Neural cell (in vitro differentiated cells): ENCODE measurements around the gene ADPRM. TPM values are rescaled to one million over a fixed set of nuclear protein-coding genes. Genes with fewer than 3 reads are reported as not detected.

ENCODE experiments used
- H2AFZ ChIP-seq: fragments of 200-600, 300-800 bp; sonication (generic), shearing (Covaris generic); 2 replicates; pipeline ENCODE4 v1.6.0; 2014; ENCODE audit warnings: low read depth, mild to moderate bottlenecking, antibody characterized with exemption, low read length, moderate library complexity
- H3F3A ChIP-seq: fragments of 200-600 bp; shearing (Covaris generic); 2 replicates; pipeline ENCODE4 v1.6.1; 2016; ENCODE audit warnings: mild to moderate bottlenecking, moderate library complexity, mixed read lengths, antibody characterized with exemption, low read length; ENCODE audit not compliant: insufficient read depth, poor library complexity, severe bottlenecking
- H3K27ac ChIP-seq: fragments of 200-600, 300-800 bp; sonication (generic), shearing (Covaris generic); 2 replicates; pipeline ENCODE4 v1.5.1; 2014; ENCODE audit warnings: mild to moderate bottlenecking, low read length, moderate library complexity
- H3K27me3 ChIP-seq: fragments of 300-800, 200-600 bp; sonication (generic), shearing (Covaris generic); 2 replicates; pipeline ENCODE4 v1.6.0; 2014; ENCODE audit warnings: mild to moderate bottlenecking, low read depth, low read length, moderate library complexity; ENCODE audit not compliant: insufficient read depth
- H3K36me3 ChIP-seq: fragments of 300-800, 200-600 bp; sonication (generic), shearing (Covaris generic); 2 replicates; pipeline ENCODE4 v1.5.1; 2014; ENCODE audit warnings: mild to moderate bottlenecking, antibody characterized with exemption, low read length, moderate library complexity; ENCODE audit not compliant: insufficient read depth
- H3K4me2 ChIP-seq: fragments of 300-800, 200-600 bp; sonication (generic), shearing (Covaris generic); 2 replicates; pipeline ENCODE4 v1.6.0; 2014; ENCODE audit warnings: mild to moderate bottlenecking, low read length
- H3K4me3 ChIP-seq: fragments of 300-800, 200-600 bp; sonication (generic), shearing (Covaris generic); 2 replicates; pipeline ENCODE4 v1.5.1; 2014; ENCODE audit warnings: mild to moderate bottlenecking, low read length, moderate library complexity
- H3K79me2 ChIP-seq: fragments of 200-600 bp; shearing (Covaris generic); replicated peaks from 2 replicates; pipeline ENCODE4 v1.6.0; 2014; ENCODE audit warnings: mild to moderate bottlenecking, low read length, moderate library complexity; ENCODE audit not compliant: insufficient read depth
- H3K9ac ChIP-seq: fragments of 300-800, 200-600 bp; sonication (generic), shearing (Covaris generic); 2 replicates; pipeline ENCODE4 v1.6.1; 2016; ENCODE audit warnings: mild to moderate bottlenecking, low read length, mixed read lengths
- H3K9me2 ChIP-seq: fragments of 200-600 bp; shearing (Covaris generic); 2 replicates; pipeline ENCODE4 v1.6.1; 2016; ENCODE audit warnings: mild to moderate bottlenecking, low read length, mixed read lengths; ENCODE audit not compliant: insufficient read depth
- H3K9me3 ChIP-seq: fragments of 200-600, 300-800 bp; sonication (generic), shearing (Covaris generic); 2 replicates; pipeline ENCODE4 v1.6.1; 2016; ENCODE audit warnings: mild to moderate bottlenecking, mixed run types, low read length, moderate library complexity, mixed read lengths
- H4K20me1 ChIP-seq: fragments of 200-600 bp; shearing (Covaris generic); 2 replicates; pipeline ENCODE4 v1.6.1; 2016; ENCODE audit warnings: mild to moderate bottlenecking, mixed run types; ENCODE audit not compliant: insufficient read depth
- CTCF ChIP-seq: fragments of 450-650 bp; IDR thresholded peaks from 2 replicates; pipeline ENCODE4 v1.5.1; 2014; ENCODE audit warnings: antibody characterized with exemption, mild to moderate bottlenecking, moderate library complexity; ENCODE audit not compliant: poor library complexity, severe bottlenecking
- EP300 ChIP-seq: fragments of 450-650 bp; conservative IDR thresholded peaks from 2 replicates; pipeline ENCODE4 v1.6.1; 2014; ENCODE audit warnings: antibody characterized with exemption, mild to moderate bottlenecking, moderate library complexity; ENCODE audit not compliant: poor library complexity, severe bottlenecking
- EZH2 ChIP-seq: fragments of 200-600, 300-800 bp; shearing (Covaris generic), sonication (generic); IDR thresholded peaks from 2 replicates; pipeline ENCODE4 v1.6.1; 2014; ENCODE audit warnings: antibody characterized with exemption, low read length, borderline replicate concordance, mild to moderate bottlenecking; ENCODE audit not compliant: insufficient read depth, poor library complexity, severe bottlenecking
- MXI1 ChIP-seq: fragments of 450-650 bp; conservative IDR thresholded peaks from 2 replicates; pipeline ENCODE4 v1.6.1; 2014; ENCODE audit warnings: antibody characterized with exemption, mild to moderate bottlenecking; ENCODE audit not compliant: poor library complexity, severe bottlenecking
- POLR2AphosphoS5 ChIP-seq: IDR thresholded peaks from 2 replicates; pipeline ENCODE4 v1.6.1; 2012
- RAD21 ChIP-seq: fragments of 450-650 bp; conservative IDR thresholded peaks from 2 replicates; pipeline ENCODE4 v1.6.1; 2014; ENCODE audit warnings: antibody characterized with exemption, mild to moderate bottlenecking, moderate library complexity
- REST ChIP-seq: IDR thresholded peaks from 2 replicates; pipeline ENCODE4 v1.6.1; 2012; ENCODE audit warnings: borderline replicate concordance
- SMC3 ChIP-seq: fragments of 450-650 bp; conservative IDR thresholded peaks from 2 replicates; pipeline ENCODE4 v1.6.1; 2014; ENCODE audit warnings: antibody characterized with exemption, mild to moderate bottlenecking, moderate library complexity; ENCODE audit not compliant: poor library complexity
- TAF1 ChIP-seq: IDR thresholded peaks from 2 replicates; pipeline ENCODE4 v1.6.1; 2012; ENCODE audit warnings: low read depth
- polyA plus RNA-seq: library from polyadenylated mRNA; depleted of rRNA; stranded (reverse); fragments of >200 nt; gene quantifications from 2 replicates; pipeline ENCODE4 v1.2.3, GENCODE V29; 2014

Gene ADPRM
- polyA plus RNA-seq, 1 donor from 2014 or later: 19.2 TPM

- no peaks in the 10 kb centered on the region for H3K36me3 ChIP-seq
- H3F3A ChIP-seq: no peaks in the 10 kb centered on the region
- H3K9ac ChIP-seq: no peak overlapping the region
- no peak overlapping the region for H3K4me3 ChIP-seq
- TF ChIP-seq SMC3 (no peak), REST (no peak), EP300 (no peak), EZH2 (no peak), RAD21 (no peak), POLR2AphosphoS5 (no peak), TAF1 (no peak), MXI1 (no peak), CTCF (no peak)
- no peak overlapping the region for H3K4me2 ChIP-seq
- H3K9me2 ChIP-seq: no peaks in the 10 kb centered on the region
- H4K20me1 ChIP-seq: no peaks in the 10 kb centered on the region
- H3K27ac ChIP-seq: no peak overlapping the region
- peaks cover 5% of the 10 kb centered on the region for H3K27me3 ChIP-seq
- H2AFZ ChIP-seq: no peak overlapping the region
- no peaks in the 10 kb centered on the region for H3K9me3 ChIP-seq
- H3K79me2 ChIP-seq: no peaks in the 10 kb centered on the region
Measured at GRCh38 chr17:10724546-10725195, 27.3 kb downstream of the ADPRM start.

GRCh38 chr17:10725262-10725661 is 27.9 kb downstream of the ADPRM start:
- H3K27ac ChIP-seq: no peak overlapping the region
- H3K4me2 ChIP-seq: no peak overlapping the region
- TF ChIP-seq REST (no peak), EP300 (no peak), TAF1 (no peak), POLR2AphosphoS5 (no peak), MXI1 (no peak), RAD21 (no peak), EZH2 (no peak), SMC3 (no peak), CTCF (no peak)
- H3K27me3 ChIP-seq: peaks cover 10% of the 10 kb centered on the region
- H2AFZ ChIP-seq: no peak overlapping the region
- no peak overlapping the region for H3K9ac ChIP-seq
- no peak overlapping the region for H3K4me3 ChIP-seq
- H3K79me2 ChIP-seq: no peaks in the 10 kb centered on the region
- H3K9me2 ChIP-seq: no peaks in the 10 kb centered on the region
- H3F3A ChIP-seq: no peaks in the 10 kb centered on the region
- H3K9me3 ChIP-seq: no peaks in the 10 kb centered on the region
- H4K20me1 ChIP-seq: no peaks in the 10 kb centered on the region
- no peaks in the 10 kb centered on the region for H3K36me3 ChIP-seq
